HG03280 (cell line): Measurements from ENCODE around the gene CD84.
"Not testable (repeated sequence)": the region's sequence is repeated elsewhere in the genome, so short reads cannot be mapped to it uniquely, and the experiment has no call there.

ENCODE experiments used
- ATAC-seq: cut with Tn5 transposase; IDR thresholded peaks from one replicate; pipeline ENCODE4 v1.9.1; 2021; ENCODE audit warnings: mild to moderate bottlenecking, moderate library complexity; ENCODE audit not compliant: unreplicated experiment

CD84 gene

DNA sequence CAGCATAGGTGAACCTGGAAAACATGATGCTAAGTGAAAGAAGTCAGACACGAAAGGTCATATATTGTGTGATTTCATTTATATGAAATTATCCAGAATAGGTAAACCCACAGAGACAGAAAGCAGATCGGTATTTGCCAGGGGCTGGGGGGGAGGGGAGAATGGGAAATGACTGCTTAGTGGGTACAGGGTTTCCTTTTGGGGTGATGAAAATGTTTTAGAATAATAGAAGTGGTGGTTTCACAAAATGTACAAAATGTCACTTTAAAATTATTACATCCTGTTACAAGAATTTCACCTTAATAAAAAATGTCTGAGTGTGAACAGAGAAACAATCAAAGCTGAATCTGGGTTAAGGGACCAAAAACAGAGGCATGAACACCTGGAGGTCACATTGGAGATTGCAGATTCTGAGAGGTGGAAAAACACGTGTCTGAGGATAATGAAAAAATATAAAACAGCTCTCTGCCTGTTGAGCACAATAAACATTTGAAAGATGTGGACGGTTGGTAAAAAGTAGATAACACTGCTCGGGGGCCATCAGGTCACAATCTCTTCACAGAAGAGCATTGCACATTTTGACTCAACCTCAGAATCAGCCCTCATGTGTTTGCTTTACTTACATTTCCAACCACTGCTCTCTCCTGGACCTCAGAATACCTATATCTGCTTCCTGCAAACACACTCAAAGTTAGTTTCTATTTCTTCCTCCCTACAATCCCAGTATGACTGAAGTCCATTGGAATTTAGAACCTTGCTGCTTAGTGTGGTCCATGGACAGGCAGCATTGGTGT lies 59.5 kb downstream of the CD84 start:
- ATAC-seq, result no peak

DNA sequence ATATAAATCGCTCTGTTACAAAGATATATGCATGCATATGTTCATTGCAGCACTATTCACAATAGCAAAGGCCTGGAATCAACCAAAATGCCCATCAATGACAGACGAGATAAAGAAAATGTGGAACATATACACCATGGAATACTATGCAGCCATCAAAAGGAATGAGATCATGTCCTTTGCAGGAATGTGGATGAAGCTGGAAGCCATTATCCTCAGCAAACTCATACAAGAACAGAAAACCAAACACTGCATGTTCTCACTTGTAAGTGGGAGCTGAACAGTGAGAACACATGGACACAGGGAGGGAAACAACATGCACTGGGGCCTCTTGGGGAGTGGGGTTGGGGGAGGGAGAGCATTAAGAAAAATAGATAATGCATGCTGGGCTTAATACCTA lies 61.8 kb downstream of the CD84 start:
- not testable (repeated sequence) for ATAC-seq

DNA sequence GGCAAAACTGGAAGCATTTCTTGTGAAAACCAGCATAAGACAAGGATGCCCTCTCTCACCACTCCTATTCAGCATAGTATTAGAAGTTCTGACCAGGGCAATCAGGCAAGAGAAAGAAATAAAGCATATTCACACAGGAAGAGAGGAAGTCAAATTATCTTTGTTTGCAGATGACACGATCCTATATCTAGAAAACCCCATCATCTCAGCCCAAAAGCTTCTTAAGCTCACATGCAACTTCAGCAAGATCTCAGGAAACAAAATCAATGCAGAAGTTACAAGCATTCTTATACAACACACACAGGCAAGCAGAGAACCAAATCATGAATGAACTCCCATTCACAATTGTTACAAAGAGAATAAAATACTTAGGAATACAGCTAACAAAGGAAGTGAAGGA lies 63.4 kb downstream of the CD84 start:
- not testable (repeated sequence) for ATAC-seq

DNA sequence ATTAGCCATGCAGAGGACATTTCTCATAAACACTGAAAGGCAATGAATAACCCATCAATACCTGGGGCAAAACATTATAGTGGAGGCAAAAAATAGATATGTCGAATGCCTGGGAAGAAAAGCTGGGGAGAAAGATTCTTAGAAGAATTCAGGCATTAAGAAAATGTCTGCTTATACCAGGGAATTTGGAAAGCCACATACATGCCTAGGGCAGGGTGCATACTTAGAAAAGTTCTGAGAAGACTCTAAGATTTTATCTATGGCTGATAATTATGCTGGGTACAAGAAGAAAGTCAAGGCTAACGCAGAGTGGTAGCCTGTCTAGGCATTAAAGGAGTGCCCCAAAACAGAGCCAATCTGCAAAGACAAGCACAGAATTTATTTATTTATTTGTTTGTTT lies 74.6 kb downstream of the CD84 start:
- ATAC-seq, result no peak

DNA sequence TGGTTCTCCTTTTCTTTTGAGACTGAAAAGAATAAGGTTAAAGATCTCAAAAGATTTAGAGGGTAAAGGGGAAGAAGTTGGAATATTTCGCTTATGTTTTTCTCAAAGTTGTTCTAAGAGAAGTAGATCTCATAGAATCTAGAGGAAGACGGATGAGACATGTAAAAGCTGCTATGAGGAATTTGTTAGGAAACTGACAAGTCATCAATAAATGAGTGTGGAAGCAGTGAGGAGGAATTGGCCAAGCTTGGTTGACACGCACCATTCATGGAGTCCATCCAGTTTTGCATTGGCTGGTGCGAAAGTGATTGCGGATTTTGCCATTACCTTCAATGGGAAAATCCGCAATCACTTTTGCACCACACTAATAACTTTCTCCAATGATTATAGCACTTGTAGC lies 76.2 kb downstream of the CD84 start:
- ATAC-seq, result no peak

DNA sequence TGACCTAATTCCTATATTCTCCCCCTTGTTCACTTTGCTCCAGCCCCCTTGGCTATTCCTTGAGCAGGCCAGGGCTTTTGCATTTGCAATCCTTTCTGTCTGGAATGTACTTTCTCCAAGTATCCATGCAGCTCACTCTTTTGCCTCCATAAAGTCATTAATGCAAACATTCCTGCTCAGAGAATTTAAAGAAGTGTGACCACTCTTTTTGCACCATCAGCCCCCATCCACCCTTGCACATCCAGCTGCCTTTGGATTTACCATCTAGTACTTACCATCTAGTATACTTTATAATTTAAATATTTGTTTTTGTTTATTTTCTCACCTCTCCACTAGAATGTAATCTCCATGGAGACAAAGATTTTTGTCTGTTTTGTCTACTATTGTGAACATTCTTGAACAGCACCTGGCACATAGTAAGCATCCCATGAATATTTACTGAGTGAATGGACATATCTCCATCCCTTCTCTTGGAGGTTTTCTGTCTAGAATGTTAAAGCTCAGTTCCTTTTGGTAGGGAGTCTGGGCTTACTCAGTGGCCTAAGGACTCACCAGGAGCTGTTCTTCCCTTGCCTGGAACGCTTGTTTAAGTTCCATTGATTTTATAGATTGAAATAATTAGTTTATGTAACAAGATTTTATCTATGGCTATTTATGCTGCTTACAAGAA lies 78.8 kb downstream of the CD84 start:
- no peak for ATAC-seq

DNA sequence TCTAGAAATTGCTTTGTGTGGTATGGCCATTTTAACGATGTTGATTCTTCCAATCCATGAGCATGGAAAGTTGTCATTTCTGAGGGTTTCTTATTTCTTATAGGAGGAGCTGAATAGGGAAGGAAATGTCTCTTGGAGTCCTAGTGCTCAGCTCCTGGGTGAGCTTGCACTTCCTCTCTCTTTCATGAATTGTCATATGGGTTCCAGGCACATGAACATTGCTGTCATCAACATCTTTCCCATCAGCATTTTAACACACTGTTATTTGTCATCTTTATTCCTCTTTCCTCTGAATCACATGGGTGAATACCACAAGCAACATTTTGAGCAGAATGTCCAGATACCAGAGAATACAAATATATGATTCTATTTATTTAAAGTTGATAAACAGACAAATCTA lies 79.7 kb downstream of the CD84 start:
- ATAC-seq, result no peak

DNA sequence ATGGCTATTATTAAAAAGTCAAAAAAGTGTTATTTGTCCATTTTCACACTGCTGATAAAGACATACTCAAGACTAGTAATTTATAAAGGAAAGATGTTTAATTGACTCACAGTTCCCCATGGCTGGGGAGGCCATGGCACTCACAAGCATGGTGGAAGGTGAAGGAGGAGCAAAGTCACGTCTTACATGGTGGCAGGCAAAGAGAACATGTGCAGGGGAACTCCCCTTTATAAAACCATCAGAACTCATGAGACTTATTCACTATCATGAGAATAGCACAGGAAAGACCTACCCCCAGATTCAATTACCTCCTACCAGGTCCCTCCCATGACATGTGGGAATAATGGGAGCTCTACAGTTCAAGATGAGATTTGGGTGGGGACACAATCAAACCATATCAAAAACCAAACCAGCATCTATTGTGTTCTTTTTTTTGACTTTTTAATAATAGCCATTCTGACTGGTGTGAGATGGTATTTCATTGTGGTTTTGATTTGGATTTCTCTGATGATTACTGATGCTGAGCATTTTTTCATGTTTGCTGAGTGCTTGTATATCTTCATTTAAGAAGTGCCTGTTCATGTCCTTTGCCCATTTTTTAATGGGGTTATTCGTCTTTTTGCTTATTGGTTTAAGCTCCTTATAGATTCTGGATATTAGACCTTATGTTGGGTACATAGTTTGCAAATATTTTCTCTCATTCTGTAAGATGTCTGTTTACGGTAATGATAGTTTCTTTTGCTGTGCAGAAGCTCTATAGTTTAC lies 80.8 kb downstream of the CD84 start:
- ATAC-seq, result not testable (repeated sequence)

DNA sequence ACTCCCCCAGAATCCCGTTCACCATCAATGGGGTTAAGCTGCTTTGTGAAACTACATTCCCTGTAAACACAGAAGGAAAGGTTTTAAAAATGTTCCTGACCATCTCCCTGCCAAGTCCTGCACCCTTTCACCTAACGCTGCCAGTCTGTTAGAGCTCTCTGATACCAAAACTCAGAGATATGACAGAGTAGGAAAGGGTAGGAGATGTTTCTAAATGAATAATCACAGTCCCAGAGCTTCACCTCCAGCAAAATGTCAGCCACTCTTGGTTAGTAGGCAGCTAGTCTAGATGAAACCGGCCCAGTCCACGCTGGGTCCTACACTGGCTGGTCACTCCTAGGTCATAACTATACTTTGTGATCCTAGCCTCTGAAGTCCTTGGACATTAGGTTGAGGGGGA lies 83.0 kb downstream of the CD84 start:
- ATAC-seq, result no peak

DNA sequence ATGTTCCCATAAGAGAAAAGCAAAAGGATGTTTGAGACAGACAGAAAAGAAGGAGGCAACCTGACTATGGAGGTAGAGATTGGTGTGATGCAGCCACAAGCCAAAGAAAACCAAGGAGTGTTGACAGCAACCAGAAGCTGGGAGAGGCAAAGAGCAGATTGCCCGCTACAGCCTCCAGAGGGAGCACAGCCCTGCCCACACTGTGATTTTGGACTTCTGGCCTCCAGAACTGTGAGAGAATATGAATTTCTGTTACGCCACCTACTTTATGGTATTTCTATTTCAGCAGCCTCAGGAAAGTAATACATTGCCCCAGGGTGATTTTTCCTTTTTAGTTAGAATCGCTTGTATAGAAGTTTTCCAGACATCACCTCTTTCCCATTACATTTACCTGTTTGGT lies 84.7 kb downstream of the CD84 start:
- no peak for ATAC-seq

DNA sequence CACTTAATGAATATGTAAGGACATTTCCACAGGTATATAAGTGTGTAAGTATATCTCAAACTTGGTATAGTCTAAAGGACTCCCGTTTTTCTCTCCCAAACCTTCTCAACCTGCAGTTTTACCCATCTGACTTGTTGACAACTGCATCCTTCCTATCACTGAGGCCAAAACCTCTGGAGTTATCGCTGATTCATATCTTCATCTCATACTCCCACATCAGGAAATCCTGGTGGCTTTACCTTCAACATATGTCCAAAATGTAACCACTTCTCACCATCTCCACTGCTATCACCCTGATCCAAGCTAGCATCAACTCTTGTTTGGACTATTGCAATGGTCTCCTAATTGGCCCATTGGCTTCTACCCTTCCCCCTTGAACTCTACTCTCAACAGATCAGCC lies 86.7 kb downstream of the CD84 start:
- no peak for ATAC-seq

DNA sequence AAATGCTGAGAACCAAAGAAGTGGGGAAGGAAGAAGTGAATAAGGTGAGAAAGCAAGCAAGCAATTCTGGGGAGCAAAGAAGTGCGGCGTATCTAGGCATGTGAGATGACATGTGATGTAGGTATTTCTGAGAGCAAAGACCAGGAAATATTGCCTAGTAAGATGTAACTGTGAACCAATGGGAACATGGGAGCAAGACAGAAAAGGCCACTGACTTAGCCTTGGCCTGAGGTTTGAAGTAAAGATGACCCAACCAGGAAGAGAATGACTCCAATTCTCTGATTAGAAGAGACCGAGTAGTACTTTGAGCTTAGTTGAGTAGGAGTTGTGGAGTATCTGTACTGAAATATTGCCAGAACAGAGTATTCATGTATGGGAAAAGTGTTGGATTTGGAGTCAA lies 87.3 kb downstream of the CD84 start:
- ATAC-seq, result no peak
